Esophagus mucosa (tissue), 1 donor: ENCODE results near the gene ZNF770. TPM values are rescaled to one million over a fixed set of nuclear protein-coding genes. Genes with fewer than 3 reads are reported as not detected.
A peak's percentile ranks its signal among the peaks of the same experiment; 100 is the strongest.

Experiments used
- ATAC-seq: fragments of 200-7000 bp; cut with Tn5 transposase; one replicate; pipeline ENCODE4 v1.9.1; 2020
- total RNA-seq: library from RNA; stranded (reverse); gene quantifications from one replicate; pipeline ENCODE4 v1.2.4, GENCODE V29; 2023
- donor health status: DM: yes; HTN: yes; CAD: no.

ZNF770 gene
- 114 TPM for total RNA-seq

- peak; percentile 89 for ATAC-seq
Observed at GRCh38 chr15:34988027-34988902, at the start of gene ZNF770. Gene ZNF770, minus strand, starts transcription at chr15:34988287. Its CDS starts 4,853 bp downstream, at chr15:34983434.

- no peak for ATAC-seq
Observed at GRCh38 chr15:35028235-35028984, 40.3 kb upstream of the ZNF770 start.

- ATAC-seq, result peak; percentile 81
Observed at GRCh38 chr15:35023804-35024203, 35.7 kb upstream of the ZNF770 start.

GRCh38 chr15:35020974-35021373, 32.9 kb upstream of the ZNF770 start:
- no peak for ATAC-seq

GRCh38 chr15:35019404-35020327, 31.6 kb upstream of the ZNF770 start:
- ATAC-seq, result no peak

- ATAC-seq, result no peak
Observed at GRCh38 chr15:35014241-35014640, 26.2 kb upstream of the ZNF770 start.

- ATAC-seq, result no peak
Observed at GRCh38 chr15:35013370-35013769, 25.3 kb upstream of the ZNF770 start.

GRCh38 chr15:35007397-35007796, 19.3 kb upstream of the ZNF770 start:
- ATAC-seq, result no peak

GRCh38 chr15:35005933-35006332, 17.8 kb upstream of the ZNF770 start:
- no peak for ATAC-seq

GRCh38 chr15:35003928-35004327, 15.8 kb upstream of the ZNF770 start:
- ATAC-seq, result no peak

GRCh38 chr15:35000511-35000910, 12.4 kb upstream of the ZNF770 start:
- ATAC-seq, result peak; percentile 98

GRCh38 chr15:34999906-35000305, 11.8 kb upstream of the ZNF770 start:
- no peak for ATAC-seq

GRCh38 chr15:34994925-34995324, 6.8 kb upstream of the ZNF770 start:
- ATAC-seq, result peak; percentile 69

GRCh38 chr15:34993877-34994276, 5.8 kb upstream of the ZNF770 start:
- ATAC-seq, result no peak

GRCh38 chr15:34993412-34993811, 5.3 kb upstream of the ZNF770 start:
- ATAC-seq, result peak; percentile 47

GRCh38 chr15:34987609-34988026, 469 bp downstream of the ZNF770 start:
- no peak for ATAC-seq

GRCh38 chr15:34986771-34987480, 1.2 kb downstream of the ZNF770 start:
- peak; percentile 34 for ATAC-seq

GRCh38 chr15:34986326-34986725, 1.8 kb downstream of the ZNF770 start:
- peak; percentile 34 for ATAC-seq

GRCh38 chr15:34984889-34985630, 3.0 kb downstream of the ZNF770 start:
- no peak for ATAC-seq

GRCh38 chr15:34976743-34977142, 11.3 kb downstream of the ZNF770 start:
- no peak for ATAC-seq

GRCh38 chr15:34976073-34976472, 12.0 kb downstream of the ZNF770 start:
- ATAC-seq, result no peak
